Panc1 (cell line): ENCODE measurements around the gene CYP4F22.

Source experiments
- POLR2AphosphoS5 ChIP-seq: IDR thresholded peaks from 2 replicates; pipeline ENCODE4 v1.6.1; 2012; ENCODE audit warnings: mild to moderate bottlenecking, low read depth, low read length, moderate library complexity
- TF ChIP-seq, protein P1 (sequence below): fragments of 450-650 bp; IDR thresholded peaks from 2 replicates; pipeline ENCODE4 v1.5.1; 2017; ENCODE audit warnings: mild to moderate bottlenecking
- TF ChIP-seq, protein P2 (sequence below), 2 experiments: IDR thresholded peaks; 2 replicates each; pipeline ENCODE4 v1.6.1; 2011 to 2012; ENCODE audit warnings: low read depth in 2 of 2, control low read depth in 1 of 2, low read length in 1 of 2, mild to moderate bottlenecking in 1 of 2, moderate library complexity in 1 of 2; ENCODE audit not compliant: insufficient read depth in 1 of 2

DNA sequence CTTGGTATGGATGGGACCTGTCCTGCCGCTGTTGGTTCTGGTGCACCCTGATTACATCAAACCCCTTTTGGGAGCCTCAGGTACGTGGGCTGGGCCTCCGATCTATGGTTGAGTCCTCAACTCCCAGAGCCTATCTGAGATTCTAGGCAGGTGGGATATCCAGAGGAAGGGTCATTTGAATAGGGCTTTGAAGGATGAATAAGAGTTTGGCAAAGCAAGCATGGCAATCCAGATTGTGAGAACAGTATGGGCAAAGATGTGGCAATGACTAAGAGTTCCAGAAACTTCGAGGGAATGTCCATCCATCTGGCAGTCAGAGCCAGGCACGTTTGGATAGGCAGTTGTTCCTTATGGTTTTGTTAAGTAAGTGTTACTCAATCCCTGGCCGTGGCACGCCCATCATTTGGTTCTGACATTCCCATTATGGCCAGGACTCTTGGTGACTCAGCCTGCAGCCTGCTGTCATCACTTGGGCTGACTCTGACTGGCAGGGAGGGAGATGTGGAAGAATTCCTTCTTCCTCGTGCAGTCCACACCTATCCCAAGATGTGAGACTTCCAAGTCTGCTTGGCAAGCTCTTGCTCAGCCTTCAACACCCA, 21.5 kb downstream of the CYP4F22 start:
- TF ChIP-seq, protein P1, sequence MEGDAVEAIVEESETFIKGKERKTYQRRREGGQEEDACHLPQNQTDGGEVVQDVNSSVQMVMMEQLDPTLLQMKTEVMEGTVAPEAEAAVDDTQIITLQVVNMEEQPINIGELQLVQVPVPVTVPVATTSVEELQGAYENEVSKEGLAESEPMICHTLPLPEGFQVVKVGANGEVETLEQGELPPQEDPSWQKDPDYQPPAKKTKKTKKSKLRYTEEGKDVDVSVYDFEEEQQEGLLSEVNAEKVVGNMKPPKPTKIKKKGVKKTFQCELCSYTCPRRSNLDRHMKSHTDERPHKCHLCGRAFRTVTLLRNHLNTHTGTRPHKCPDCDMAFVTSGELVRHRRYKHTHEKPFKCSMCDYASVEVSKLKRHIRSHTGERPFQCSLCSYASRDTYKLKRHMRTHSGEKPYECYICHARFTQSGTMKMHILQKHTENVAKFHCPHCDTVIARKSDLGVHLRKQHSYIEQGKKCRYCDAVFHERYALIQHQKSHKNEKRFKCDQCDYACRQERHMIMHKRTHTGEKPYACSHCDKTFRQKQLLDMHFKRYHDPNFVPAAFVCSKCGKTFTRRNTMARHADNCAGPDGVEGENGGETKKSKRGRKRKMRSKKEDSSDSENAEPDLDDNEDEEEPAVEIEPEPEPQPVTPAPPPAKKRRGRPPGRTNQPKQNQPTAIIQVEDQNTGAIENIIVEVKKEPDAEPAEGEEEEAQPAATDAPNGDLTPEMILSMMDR: no peak
- TF ChIP-seq POLR2AphosphoS5: no peak
- TF ChIP-seq, protein P2, sequence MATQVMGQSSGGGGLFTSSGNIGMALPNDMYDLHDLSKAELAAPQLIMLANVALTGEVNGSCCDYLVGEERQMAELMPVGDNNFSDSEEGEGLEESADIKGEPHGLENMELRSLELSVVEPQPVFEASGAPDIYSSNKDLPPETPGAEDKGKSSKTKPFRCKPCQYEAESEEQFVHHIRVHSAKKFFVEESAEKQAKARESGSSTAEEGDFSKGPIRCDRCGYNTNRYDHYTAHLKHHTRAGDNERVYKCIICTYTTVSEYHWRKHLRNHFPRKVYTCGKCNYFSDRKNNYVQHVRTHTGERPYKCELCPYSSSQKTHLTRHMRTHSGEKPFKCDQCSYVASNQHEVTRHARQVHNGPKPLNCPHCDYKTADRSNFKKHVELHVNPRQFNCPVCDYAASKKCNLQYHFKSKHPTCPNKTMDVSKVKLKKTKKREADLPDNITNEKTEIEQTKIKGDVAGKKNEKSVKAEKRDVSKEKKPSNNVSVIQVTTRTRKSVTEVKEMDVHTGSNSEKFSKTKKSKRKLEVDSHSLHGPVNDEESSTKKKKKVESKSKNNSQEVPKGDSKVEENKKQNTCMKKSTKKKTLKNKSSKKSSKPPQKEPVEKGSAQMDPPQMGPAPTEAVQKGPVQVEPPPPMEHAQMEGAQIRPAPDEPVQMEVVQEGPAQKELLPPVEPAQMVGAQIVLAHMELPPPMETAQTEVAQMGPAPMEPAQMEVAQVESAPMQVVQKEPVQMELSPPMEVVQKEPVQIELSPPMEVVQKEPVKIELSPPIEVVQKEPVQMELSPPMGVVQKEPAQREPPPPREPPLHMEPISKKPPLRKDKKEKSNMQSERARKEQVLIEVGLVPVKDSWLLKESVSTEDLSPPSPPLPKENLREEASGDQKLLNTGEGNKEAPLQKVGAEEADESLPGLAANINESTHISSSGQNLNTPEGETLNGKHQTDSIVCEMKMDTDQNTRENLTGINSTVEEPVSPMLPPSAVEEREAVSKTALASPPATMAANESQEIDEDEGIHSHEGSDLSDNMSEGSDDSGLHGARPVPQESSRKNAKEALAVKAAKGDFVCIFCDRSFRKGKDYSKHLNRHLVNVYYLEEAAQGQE (IDR thresholded peaks at IDR 0.05; ENCODE audit: insufficient read depth in 1 of 2, low read depth in 2 of 2, low read length in 1 of 2): no peak
